Measurements from ENCODE around the gene KMT2C.
"Not testable (repeated sequence)": the region's sequence is repeated elsewhere in the genome, so short reads cannot be mapped to it uniquely, and the experiment has no call there.

KMT2C gene

DNA sequence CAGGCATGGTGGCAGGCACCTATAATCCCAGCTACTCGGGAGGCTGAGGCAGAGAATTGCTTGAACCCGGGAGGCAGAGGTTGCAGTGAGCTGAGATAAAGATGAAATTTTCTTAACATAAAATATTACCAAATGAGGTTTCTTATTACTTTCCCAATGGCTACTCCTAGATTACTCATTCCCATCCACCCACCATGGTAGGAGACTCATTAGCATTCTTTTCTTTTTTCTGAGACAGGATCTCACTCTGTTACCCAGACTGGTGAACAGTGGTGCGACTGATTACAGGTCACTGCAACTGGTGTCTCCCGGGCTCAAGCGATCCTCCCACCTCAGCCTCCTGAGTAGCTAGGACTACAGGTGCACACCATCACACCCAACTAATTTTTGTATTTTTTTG is 82.5 kb downstream of the KMT2C start:
- DNase-seq: not testable (repeated sequence)

DNA sequence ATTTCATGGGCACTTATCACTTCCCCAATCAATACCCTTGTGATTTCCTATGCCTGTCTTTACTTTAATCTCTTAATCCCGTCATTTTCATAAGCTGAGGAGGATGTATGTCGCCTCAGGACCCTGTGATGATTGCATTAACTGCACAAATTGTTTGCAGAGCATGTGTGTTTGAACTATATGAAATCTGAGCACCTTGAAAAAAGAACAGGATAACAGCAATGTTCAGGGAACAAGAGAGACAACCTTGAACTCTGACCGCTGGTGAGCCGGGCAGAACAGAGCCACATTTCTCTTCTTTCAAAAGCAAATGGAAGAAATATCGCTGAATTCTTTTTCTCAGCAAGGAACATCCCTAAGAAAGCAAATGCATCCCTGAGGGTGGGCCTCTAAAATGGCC is 84.1 kb downstream of the KMT2C start:
- not testable (repeated sequence) for DNase-seq

DNA sequence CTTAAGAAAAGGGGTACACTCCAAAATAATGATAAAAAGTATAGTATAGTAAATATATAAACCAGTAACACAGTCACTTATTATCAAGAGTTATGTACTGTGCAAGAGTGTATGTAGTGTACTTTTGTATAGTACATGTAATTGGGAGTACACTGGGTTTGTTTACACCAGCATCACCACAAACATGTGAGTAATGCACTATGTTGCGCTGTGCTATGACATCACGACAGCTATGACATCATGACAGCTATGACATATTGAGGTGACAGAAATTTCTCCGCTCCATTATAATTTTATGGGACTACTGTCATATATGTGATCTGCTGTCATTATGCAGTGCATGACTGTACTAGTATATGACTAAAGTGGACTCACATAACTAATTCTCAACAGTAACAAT is 84.6 kb downstream of the KMT2C start:
- DNase-seq: no peak

DNA sequence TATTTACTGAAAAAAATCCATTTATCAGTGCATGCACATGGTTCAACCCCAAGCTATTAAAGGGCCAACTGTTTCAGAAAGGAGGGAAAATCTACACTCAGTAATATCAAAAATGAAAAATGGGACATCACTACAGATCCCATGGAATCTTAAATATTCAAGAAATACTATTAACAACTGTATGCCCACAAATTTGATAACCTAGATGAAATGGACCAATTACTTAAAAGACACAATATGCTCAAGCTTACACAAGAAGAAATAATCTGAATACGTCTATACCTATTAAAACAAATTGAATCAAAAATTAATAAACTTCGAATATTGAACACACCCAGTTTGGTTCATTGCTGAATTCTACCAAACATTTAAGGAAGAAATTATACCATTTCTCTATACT is 87.9 kb downstream of the KMT2C start:
- no peak for DNase-seq

DNA sequence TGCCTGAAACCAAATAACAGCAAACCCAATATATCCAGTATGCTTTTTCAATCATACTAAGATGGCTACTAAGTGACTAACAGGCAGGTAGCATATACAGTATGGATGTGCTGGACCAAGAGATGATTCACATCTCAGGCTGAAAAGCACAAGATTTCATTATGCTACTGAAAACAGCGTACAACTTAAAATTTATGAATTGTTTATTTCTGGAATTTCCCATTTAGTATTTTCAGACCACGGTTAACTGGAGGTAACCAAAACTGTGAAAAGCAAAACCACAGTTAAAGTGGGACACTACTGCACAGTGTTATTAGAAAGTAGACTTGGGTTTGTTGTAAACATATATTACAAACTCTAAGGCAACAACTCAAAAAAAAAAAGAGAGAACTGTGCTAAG is 91.5 kb downstream of the KMT2C start:
- no peak for DNase-seq

DNA sequence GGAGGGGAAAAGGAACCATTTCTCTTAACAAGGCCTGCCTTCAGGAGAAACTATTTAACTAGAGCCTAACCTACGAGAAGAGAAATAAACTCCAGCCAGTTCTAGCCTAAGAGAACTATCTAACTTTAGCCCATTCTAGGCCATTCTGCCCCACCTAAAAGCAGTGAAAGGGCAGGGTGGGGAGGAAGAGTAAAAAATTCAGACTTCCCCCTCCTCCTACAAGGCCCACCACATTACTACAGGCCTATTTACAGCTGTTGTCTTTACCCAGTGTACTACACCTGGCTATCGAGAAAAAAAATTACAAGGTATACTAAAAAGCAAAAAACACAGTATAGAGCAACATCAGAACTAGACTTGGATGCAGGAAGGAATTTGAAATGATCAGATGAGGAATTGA is 93.0 kb downstream of the KMT2C start:
- no peak for DNase-seq

DNA sequence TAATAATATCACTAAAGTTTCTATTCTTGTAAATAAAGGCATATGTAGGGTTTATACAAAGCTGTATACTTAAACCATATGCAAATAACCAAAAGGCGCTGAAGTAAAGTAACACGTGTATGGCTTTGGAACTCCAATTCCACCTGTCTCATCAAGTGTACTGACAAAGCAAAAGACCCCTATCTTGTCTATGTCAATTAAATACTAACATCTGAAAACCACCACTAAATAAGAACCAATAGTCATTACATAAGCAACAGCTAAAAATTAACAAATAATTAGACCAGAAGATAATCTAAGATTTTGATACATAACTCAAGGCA is 93.9 kb downstream of the KMT2C start:
- DNase-seq: no peak

DNA sequence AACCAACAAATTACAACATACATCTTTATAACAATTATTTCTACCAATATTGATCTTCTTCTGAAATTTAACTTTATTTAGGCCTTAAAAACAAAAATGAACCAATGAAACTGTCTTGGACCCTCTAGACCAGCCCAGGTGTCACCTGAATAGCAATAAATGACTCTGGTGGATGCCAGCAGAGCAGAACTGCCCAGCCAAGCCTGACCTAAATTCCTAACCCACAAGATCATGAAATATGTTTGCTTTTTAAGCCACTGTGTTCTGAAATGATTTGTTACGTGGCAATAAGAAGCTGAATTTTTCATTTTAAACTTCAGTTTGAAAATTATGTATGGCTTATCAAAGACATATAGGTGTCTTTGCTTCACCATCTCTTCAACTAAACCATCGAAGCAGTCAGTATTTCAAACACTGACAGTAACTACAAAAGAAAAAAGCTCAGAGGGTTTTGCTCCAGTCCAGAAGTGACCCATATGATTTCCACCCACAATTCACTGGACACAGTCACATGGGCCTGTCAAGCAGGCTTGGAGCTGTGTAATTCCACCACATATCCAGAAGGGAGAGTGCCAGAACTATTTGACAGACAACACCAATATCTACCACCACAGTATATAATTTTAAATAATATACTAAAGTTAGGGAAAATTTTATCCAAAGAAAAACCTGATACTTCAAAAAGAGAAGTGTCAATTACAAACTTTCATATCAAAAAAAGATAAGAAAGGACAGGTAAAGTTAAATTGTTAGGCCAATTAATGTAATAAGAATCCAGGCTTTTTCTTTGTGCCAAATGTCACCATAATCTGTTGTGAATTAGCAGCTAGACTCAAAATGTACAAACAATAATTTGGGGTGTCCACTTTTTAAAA is 94.5 kb downstream of the KMT2C start:
- no peak for DNase-seq

DNA sequence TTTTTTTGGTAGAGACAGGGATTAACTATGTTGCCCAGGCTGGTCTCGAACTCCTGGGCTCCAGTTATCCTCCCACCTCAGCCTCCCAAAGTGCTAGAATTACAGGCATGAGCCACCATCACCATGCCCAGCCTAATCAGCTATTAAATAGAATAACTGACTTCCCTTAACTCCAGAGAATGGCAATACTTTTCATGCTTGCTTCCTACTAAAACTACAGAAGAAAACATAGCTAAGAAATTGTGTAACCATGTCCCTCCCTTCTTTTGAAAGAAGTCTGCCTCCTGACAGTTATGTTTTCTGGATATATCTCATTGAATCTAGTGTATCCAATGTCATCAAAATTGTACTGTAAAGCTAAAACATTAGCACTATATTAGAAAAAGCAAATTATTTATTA is 95.6 kb downstream of the KMT2C start:
- no peak for DNase-seq

DNA sequence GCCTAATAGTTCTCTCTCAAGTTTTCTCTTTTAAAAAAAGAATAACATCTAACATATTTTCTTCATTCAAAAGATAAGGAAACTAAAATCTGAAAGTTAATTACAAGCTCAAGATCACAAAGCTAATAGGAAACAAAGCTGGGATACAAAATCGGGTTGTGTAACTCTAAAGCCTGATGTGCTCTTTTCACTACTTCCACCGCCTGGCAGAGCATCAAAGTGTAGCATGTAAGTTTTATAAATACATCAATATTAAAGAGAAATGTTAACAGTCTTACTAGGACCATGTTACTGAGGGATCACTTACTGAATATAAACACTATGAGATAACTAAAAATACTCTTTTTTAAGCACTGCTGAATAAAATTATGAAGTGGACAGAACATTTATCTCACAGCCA is 97.2 kb downstream of the KMT2C start:
- no peak for DNase-seq

DNA sequence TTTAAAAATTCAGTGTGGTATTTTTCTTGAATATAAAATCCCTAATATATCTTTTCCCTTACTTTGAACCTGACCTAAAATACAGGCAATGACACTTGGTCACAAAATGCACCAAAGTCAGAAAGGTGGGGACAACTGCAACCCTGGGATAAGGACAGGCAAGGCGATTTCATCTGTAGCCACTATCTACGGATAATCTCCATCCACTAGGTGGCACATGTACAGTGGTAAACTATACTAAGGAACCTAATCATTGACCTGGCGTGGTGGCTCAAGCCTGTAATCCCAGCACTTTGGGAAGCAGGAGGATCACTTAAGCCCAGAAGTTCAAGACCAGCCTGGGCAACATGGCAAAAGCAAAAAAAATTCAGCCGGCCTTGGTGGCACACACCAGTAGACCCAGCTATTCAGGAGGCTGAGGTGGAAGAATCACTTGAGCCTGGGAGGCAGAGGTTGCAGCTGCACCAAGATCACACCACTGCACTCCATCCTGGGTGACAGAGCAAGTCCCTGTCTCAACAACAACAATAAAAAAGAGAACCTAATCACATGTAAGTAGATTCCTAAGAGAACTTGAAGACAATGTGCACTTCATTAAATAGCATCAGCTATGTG is 98.9 kb downstream of the KMT2C start:
- no peak for DNase-seq

DNA sequence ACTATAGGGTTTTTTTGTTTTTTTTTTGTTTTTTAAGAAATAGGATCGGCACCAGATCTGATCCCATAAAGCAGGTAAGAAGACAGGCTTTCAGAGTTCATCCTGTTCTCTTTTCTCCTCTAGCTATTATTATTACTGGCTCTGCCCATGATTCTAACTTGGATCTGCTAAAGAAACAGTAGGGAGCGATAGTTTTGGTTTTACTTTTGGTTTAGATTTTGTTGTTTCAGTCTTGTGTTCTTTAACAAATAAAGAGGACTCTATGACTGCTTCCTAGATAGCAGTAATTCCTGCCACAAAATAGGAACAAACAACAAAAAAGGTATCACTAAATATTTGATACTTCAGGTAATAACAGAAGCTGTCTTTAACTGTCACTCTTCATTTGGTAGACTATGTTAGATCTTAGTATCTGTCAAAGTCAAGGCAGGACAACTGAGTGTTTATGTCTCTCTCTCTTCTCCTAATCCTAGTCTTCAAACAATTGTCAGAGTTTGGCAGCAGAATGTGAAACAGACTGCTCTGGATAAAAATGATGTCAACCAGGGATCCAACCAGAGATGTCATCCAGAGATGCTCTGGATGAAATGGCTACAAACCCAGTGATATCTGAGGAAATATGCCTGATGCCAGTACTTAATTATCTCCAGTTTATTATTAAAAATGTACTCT is 99.8 kb downstream of the KMT2C start:
- DNase-seq: no peak

DNA sequence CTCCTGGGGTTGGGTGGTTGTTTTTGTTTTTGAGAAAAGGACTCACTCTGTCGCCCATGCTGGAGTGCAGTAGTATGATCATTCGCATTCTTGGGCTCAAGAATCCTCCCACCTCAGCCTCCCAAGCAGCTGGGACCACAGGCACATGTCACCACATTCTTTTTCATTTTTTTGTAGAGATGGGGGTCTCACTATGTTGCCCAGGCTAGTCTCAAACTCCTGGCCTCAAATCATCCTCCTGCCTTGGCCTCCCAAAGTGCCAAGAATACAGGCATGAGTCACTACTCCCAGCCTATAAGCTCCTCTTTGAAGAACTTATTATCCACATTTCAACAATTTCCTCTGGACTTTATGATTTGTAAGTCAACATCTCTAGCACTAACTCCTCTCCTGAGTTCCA is 102.7 kb downstream of the KMT2C start:
- DNase-seq: no peak

DNA sequence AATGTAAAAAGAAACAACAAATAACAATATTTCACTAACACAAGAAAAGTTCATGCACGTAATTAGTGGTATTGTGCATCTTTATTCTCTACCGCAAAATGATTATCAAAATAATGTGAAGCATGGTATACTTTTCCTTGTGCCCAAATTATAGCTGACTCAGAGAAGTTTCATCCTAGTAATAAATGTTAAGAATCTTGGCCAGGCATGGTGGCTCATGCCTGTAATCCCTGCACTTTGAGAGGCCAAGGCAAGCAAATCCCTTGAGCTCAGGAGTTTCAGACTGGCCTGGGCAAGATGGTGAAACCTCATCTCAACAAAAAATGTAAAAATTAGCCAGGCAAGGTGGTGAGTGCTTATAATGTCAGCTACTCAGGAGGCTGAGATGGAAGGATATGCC is 105.0 kb downstream of the KMT2C start:
- DNase-seq: no peak

DNA sequence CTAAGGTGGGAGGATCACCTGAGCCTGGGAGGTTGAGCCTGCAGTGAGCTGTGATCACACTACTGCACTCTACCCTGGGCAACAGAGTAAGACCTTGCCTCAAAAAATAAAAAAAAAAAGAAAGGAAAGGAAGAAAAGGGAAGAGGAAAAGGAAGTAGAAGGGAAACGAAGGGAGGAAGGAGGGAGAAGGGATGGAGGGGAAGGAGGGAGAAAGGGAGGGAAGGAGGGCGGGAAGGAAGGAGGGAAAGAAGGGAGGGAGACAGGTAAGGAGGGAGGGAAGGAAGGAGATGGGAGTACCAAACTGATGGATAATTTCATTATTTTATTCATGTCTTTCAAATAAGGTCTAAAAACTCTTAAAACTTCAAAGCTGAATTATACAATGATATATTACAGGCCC is 106.3 kb downstream of the KMT2C start:
- DNase-seq: no peak

DNA sequence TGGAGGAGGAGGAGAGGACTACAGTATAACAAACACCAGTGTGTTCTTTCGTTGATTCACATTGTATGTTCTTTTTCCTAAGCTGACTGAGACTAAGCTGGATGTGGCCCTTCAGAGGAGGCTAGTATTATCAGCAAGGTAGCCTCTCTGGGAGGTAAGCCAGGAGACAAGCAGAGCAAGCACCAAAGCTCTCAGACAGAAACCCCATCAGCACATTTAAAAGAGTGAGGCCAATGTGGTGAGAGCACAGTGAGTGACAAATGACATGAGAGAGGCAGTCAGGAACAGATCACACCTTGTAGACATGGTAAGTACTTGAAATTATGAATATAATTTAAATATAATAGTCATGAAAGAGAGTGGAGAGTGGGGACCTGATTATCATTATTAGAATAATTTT is 107.6 kb downstream of the KMT2C start:
- no peak for DNase-seq

DNA sequence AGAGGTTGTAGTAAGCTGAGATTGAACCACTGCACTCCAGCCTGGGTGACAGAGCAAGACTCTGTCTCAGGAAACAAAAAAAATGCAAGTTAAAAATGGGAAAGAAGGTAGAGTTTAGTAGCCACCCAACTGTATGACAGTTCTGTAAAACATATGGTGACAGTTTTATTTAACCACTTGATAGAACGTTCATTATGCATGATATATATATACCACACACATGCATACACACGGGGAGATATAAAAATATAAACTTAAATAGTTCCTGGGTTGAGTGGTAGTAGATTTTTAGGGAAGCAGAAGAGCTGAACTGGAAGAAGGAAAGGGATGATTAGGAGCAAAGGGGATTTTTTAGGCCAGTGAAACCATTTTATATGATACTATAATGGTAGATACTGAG is 120.0 kb downstream of the KMT2C start:
- DNase-seq: no peak

DNA sequence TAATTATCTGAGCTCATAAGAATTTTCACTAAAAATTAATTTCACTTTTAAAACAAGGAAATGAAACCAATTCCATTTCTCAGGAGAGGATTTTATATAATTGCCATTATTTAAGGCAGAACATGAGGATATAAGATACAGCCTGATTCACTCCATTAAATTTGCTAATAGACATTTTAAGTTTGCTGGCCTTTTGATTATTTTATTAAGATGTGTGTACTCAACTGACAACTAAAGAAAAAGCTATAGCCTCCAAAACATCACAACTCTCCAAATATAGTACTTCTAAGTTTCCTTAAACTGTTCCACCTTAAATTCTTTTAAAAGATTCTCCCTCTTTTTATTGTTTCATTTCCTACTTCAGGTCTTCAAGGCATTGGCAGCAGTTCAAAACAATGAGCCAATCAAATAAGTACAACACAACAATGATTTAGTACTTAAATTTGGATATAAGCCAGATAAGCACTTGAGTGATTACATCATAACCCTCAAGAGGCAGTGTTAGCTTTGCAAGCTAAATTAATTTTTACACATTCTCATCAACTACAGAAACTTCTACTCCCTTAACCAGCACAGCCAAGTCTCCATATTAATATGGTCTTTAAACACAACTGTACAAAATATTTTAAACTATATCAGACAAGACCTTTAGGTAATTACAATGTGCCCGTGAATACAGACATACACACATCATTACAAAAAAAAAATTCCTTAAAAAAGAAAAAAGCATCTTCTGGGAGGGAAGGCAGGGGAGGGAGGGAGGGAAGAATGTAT is 121.8 kb downstream of the KMT2C start:
- no peak for DNase-seq

DNA sequence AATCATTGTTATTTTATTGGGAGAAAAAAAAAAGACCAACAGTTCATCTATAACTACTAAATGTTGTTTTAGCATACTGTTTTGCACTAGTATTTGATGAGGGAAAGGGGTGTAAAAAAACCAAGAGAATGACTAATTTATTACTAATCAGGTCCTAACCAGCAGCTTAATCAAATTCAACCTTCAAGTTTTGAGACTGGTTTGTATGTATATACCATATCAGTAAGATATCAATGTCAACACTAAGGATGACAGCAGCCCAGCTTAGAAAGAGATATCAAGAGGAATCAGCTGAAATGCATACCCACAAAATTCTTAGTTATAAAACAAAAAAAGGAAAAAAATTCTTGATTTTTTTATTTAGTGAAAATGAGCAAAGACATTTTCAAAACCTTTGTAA is 122.6 kb downstream of the KMT2C start:
- DNase-seq: no peak

DNA sequence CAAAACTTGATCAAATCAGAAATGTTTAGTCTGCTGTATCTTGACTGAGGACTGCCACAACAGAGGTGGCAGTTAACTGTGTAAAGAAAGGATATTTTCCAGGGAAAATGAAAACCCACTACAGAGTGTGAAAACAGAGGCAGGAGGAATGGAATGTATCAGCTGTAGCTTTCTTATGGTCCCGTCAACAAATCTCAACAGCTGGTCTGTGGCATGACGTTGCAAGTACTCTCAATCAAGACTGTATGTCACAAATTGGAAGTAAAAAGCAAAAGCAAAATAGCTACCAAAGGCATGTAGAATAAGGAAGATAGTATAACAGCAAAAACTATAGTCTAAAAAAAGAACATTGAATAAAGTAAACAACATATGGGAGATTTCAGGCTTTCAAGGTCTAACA is 123.5 kb downstream of the KMT2C start:
- DNase-seq: no peak

DNA sequence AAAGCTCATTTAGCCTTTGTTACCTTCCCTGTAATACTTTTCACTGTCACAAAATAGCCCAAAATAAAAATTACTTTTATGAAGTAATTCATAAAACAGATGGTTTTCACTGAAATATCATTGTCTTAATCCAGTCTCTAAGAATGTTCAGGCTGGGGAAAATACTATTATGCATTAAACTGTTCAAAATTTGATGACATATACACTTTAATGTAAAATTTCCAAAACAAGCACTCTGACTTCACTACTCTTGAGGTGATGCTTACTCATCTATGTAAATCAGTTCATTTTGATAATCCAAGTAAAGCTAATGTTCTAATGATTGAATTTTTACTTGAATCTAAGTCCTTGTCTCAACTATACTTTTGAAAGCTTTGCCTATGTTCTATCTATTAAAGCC is 127.9 kb downstream of the KMT2C start:
- no peak for DNase-seq

DNA sequence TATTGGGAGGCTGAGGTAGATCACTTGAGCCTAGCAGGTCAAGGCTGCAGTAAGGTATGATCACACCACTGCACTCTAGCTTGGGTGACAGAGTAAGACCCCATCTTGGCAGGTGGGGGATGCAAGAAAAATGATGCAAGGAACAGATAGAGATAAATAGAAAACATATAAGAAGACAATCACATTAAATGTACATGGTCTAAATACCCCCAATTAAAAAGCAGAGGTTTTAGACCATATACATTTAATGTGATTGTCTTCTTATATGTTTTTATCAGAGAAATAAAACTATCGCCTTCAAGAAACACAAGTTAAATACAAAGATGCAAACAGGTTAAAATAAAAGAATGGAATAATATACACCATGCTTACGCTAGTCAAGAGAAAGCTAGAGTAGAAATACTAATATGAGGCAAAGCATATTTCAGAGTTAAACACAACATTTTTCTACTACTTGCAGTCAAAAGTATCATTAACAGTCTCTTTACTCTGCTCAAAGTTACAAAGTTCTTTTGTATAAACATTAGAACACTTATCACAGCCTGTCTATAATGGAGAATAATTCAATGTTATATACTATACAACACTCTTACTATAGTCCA is 136.2 kb downstream of the KMT2C start:
- not testable (repeated sequence) for DNase-seq

DNA sequence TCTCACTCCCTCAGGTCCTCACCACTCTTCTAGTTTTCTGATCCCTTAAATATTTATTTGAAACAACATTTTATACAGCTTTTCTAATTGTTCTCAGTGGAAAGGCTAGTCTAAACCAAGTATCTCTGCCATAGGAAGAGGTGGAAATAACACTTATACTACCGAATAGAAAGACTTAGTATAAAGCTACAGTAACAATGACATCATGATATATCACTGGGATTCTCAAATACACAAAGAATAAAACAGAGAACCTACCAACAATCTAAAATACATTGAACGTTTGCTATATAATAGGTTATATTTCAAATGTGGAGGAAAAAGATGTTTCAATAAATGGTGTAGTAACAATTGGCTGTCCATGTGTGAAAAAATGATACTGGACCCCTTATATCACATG is 142.9 kb downstream of the KMT2C start:
- DNase-seq: no peak

All from activated CD4-positive, alpha-beta T cell treated with anti-CD3 and anti-CD28 coated beads, Interleukin-2, amount 50 U/mL, for 4 hours (primary cell).